CD14-positive monocyte (primary cell): ENCODE data around the gene DHX9. TPM values are rescaled to one million over a fixed set of nuclear protein-coding genes. Genes with fewer than 3 reads are reported as not detected.

Source experiments
- DNase-seq, 3 donors: peaks; one replicate each; pipeline ENCODE4 v3.0.0-alpha.2; 2011 to 2022
- H2AFZ ChIP-seq: 2 replicates; pipeline ENCODE4 v1.6.0; 2012; ENCODE audit warnings: mild to moderate bottlenecking, low read depth, low read length, inconsistent platforms; ENCODE audit not compliant: insufficient read depth, poor library complexity, severe bottlenecking
- H3K27ac ChIP-seq, 2 donors: 1 replicate in 1 of 2; 2 replicates in 1 of 2; pipeline ENCODE4 v1.5.1; 2012 to 2013; ENCODE audit warnings: low read length in 2 of 2, control low read depth in 1 of 2, inconsistent platforms in 1 of 2, low read depth in 1 of 2, mild to moderate bottlenecking in 1 of 2
- H3K27me3 ChIP-seq, 2 donors: one replicate each; pipeline versions ENCODE4 v1.6.0 to v1.6.1; 2011 to 2013; ENCODE audit warnings: low read length in 2 of 2; ENCODE audit not compliant: control insufficient read depth in 2 of 2, insufficient read depth in 2 of 2
- H3K36me3 ChIP-seq, 2 donors: replicated peaks in 1 of 2; 1 replicate in 1 of 2; 2 replicates in 1 of 2; pipeline versions ENCODE4 v1.5.1 to v1.6.1; 2012 to 2013; ENCODE audit warnings: low read length in 2 of 2, control low read depth in 1 of 2, inconsistent platforms in 1 of 2, mild to moderate bottlenecking in 1 of 2; ENCODE audit not compliant: insufficient read depth in 2 of 2, control insufficient read depth in 1 of 2
- H3K4me1 ChIP-seq, 2 donors: 1 replicate in 1 of 2; 2 replicates in 1 of 2; pipeline versions ENCODE4 v1.5.1 to v1.6.1; 2012 to 2013; ENCODE audit warnings: low read length in 2 of 2, control low read depth in 1 of 2, inconsistent platforms in 1 of 2, mild to moderate bottlenecking in 1 of 2, moderate library complexity in 1 of 2; ENCODE audit not compliant: insufficient read depth in 2 of 2, control insufficient read depth in 1 of 2
- H3K4me2 ChIP-seq: replicated peaks from 2 replicates; pipeline ENCODE3; 2012; ENCODE audit warnings: low read length, moderate library complexity, mild to moderate bottlenecking; ENCODE audit not compliant: poor library complexity, severe bottlenecking; ENCODE audit errors: extremely low read depth
- H3K4me3 ChIP-seq, 3 experiments: fragments of 200-600 bp in 1 of 3; sonication (generic) in 1 of 3; replicated peaks in 1 of 3; 1 replicate in 2 of 3; 2 replicates in 1 of 3; pipeline ENCODE4 v1.5.1; 2011 to 2013; ENCODE audit warnings: low read length in 3 of 3, mild to moderate bottlenecking in 3 of 3, control low read depth in 2 of 3, low read depth in 2 of 3, inconsistent platforms in 1 of 3, moderate library complexity in 1 of 3
- H3K79me2 ChIP-seq: 2 replicates; pipeline ENCODE4 v1.6.0; 2012; ENCODE audit warnings: mild to moderate bottlenecking, control low read depth, inconsistent platforms, low read length, moderate library complexity; ENCODE audit not compliant: insufficient read depth
- H3K9ac ChIP-seq: 2 replicates; pipeline ENCODE4 v1.6.0; 2017; ENCODE audit warnings: low read length, mild to moderate bottlenecking; ENCODE audit not compliant: insufficient read depth, poor library complexity, severe bottlenecking
- H3K9me3 ChIP-seq, 2 donors: replicated peaks in 1 of 2; 1 replicate in 1 of 2; 2 replicates in 1 of 2; pipeline versions ENCODE4 v1.5.1 to v1.6.1; 2012 to 2013; ENCODE audit warnings: low read length in 2 of 2, control low read depth in 1 of 2; ENCODE audit not compliant: control insufficient read depth in 1 of 2, insufficient read depth in 1 of 2
- H4K20me1 ChIP-seq: 2 replicates; pipeline ENCODE4 v1.6.0; 2012; ENCODE audit warnings: mild to moderate bottlenecking, low read length, control low read depth, moderate library complexity; ENCODE audit not compliant: insufficient read depth
- H3K27ac Mint-ChIP-seq, 7 donors: one replicate each; pipeline ENCODE4 v1.8.0; 2020; ENCODE audit warnings: mild to moderate bottlenecking in 7 of 7, mixed read lengths in 7 of 7, moderate library complexity in 6 of 7, inconsistent platforms in 2 of 7
- H3K27me3 Mint-ChIP-seq, 3 donors: one replicate each; pipeline ENCODE4 v1.8.0; 2021 to 2022; ENCODE audit warnings: low read depth in 3 of 3, mild to moderate bottlenecking in 3 of 3, mixed read lengths in 3 of 3, moderate library complexity in 3 of 3, inconsistent platforms in 1 of 3
- H3K36me3 Mint-ChIP-seq, 2 donors: one replicate each; pipeline ENCODE4 v1.8.0; 2020; ENCODE audit warnings: mixed read lengths in 2 of 2, inconsistent platforms in 1 of 2, mild to moderate bottlenecking in 1 of 2
- H3K4me1 Mint-ChIP-seq: one replicate; pipeline ENCODE4 v1.8.0; 2020; ENCODE audit warnings: mild to moderate bottlenecking, mixed read lengths
- H3K4me3 Mint-ChIP-seq, 2 donors: one replicate each; pipeline ENCODE4 v1.8.0; 2020; ENCODE audit warnings: mild to moderate bottlenecking in 2 of 2, mixed read lengths in 2 of 2, moderate library complexity in 1 of 2
- H3K9me3 Mint-ChIP-seq, 7 donors: one replicate each; pipeline ENCODE4 v1.8.0; 2020 to 2022; ENCODE audit warnings: mixed read lengths in 7 of 7, mild to moderate bottlenecking in 6 of 7, moderate library complexity in 6 of 7, inconsistent platforms in 2 of 7
- WGBS: methylation state at CpG from one replicate; pipeline ENCODE4 v1.1.5; 2013; ENCODE audit warnings: missing lambda C conversion rate; ENCODE audit not compliant: insufficient coverage; 5-methylcytosine and 5-hydroxymethylcytosine counted together
- intact Hi-C, 2 donors: fragments of 100-400 bp; cut with micrococcal nuclease; formaldehyde crosslinking; loops; one replicate each; pipeline versions ENCODE4 v1.15.0 to v1.15.1; 2023
- polyA minus RNA-seq: library from RNA; depleted of rRNA, polyadenylated mRNA; stranded (reverse); fragments of >200 nt; gene quantifications from 2 replicates; pipeline ENCODE4 v1.2.3, GENCODE V29; 2012
- polyA plus RNA-seq, 3 donors: library from polyadenylated mRNA; depleted of rRNA in 1 of 3; unstranded in 2 of 3; stranded (reverse) in 1 of 3; fragments of 300-500 nt in 2 of 3; fragments of >200 nt in 1 of 3; fragmentation: Illumina TruSeq in 2 of 3; gene quantifications; 1 replicate in 2 of 3; 2 replicates in 1 of 3; pipeline ENCODE4 v1.2.3, GENCODE V29; 2012 to 2021
- total RNA-seq, 12 experiments: library from RNA in 1 of 12; stranded (reverse) in 1 of 12; fragments of 120-200 nt in 1 of 12; gene quantifications; one replicate each; pipeline ENCODE4 v1.2.4 and lab custom pipeline; 2013 to 2026; ENCODE audit warnings: mixed read lengths in 6 of 12, inconsistent platforms in 1 of 12
- TF ChIP-seq, protein P1 (sequence below): fragments of 200-600 bp; IDR thresholded peaks from one replicate; pipeline ENCODE4 v1.8.0; 2022; ENCODE audit warnings: antibody characterized with exemption, mild to moderate bottlenecking

The DHX9 gene
- total RNA-seq (2013), result 111 TPM
- 10 to 100 TPM; 57.9 to 71.5 (median 58.5) TPM for polyA plus RNA-seq
- 48.9 and 71.4 TPM in 2 replicates for polyA minus RNA-seq
- 178 to 491 (median 229) reads per million in 11 experiments for total RNA-seq (lab: John Stamatoyannopoulos, UW)

DNA sequence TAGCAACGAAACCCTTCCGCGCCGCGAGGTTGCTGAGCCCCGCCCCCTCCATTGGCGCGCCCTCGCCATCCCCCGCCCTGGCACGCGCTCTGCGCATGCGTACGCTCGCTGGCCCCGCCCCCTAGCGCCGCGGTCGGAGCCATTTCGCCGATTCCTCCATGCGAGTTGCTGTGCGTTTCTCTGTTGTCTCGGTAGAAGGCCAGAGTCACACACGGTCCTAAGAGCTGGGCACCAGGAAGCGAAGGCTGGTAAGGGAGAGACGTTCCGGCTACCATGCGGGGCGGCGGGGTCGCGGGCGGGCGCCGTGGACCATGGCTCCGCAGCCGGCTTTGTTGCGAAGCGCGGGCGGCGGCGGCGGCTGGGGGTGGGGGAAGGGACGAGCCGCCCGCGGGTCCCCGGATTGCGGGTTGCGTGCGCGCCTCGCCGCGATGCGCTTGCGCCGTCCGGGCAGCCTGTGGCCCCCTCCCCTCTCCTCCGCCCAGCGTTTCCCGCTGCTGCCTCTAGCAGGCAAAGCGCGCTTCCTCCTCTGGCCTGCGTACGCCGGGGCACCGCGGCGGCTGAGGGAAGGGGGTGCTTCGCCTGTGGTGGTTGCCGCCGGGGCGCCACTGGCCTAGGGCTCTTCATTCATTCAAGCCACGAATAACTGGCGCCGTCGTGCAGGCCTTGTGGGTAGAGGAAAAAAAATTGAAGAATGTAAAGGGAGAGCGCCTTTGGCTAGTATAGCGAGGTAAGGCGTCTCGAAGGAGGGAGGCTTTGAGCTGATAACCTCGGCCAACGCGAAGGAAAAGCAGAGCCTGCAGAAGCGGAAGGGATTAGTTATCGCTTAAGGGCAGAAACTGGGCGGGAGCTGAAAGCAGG, at the start of gene DHX9:
TSS of gene DHX9 (plus strand) at position 139 of the 858 bp plus-strand sequence. CDS start 3,220 bp downstream, outside the sequence.
- TF ChIP-seq, protein P1, sequence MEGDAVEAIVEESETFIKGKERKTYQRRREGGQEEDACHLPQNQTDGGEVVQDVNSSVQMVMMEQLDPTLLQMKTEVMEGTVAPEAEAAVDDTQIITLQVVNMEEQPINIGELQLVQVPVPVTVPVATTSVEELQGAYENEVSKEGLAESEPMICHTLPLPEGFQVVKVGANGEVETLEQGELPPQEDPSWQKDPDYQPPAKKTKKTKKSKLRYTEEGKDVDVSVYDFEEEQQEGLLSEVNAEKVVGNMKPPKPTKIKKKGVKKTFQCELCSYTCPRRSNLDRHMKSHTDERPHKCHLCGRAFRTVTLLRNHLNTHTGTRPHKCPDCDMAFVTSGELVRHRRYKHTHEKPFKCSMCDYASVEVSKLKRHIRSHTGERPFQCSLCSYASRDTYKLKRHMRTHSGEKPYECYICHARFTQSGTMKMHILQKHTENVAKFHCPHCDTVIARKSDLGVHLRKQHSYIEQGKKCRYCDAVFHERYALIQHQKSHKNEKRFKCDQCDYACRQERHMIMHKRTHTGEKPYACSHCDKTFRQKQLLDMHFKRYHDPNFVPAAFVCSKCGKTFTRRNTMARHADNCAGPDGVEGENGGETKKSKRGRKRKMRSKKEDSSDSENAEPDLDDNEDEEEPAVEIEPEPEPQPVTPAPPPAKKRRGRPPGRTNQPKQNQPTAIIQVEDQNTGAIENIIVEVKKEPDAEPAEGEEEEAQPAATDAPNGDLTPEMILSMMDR, result peak; percentile 28

More for the DNA sequence above, at the start of gene DHX9:
- H2AFZ ChIP-seq, result peak within 1 kb of the TSS; percentile 86
- Mint-ChIP-seq H3K9me3 (no peaks in the 10 kb centered on the region), H3K36me3 (peaks cover 17 to 36% of the 10 kb centered on the region in 2 donors), H3K4me3 (peak within 1 kb of the TSS; percentile 94 to 96), H3K4me1 (peaks cover 29% of the 10 kb centered on the region), H3K27ac (peak within 1 kb of the TSS; percentile 90 to 99 (median 96)), H3K27me3 (peaks cover 0 to 2% (median 1%) of the 10 kb centered on the region in 3 donors)
- peak; percentile 82 to 90 (median 86) for DNase-seq
- peaks cover 49% of the 10 kb centered on the region for H3K79me2 ChIP-seq
- H4K20me1 ChIP-seq, result peaks cover 52% of the 10 kb centered on the region
- peak within 1 kb of the TSS; percentile 82 to 86 for H3K27ac ChIP-seq
- H3K27me3 ChIP-seq, result no peaks in the 10 kb centered on the region
- H3K36me3 ChIP-seq, result peaks cover 17 to 23% of the 10 kb centered on the region in 2 donors
- intact Hi-C loops, result loop anchor here in 1 of 2 donors (2.0 to 5.0 kb wide), 2 partner anchors 42 to 239 kb away; no protein-coding TSS in a partner anchor
- under 1% methylated on average over 61 of the region's 92 CpGs for WGBS
- H3K4me3 ChIP-seq, result peak within 1 kb of the TSS; percentile 83 to 97 (median 86)
- H3K9me3 ChIP-seq, result no peaks in the 10 kb centered on the region
- H3K4me1 ChIP-seq, result peaks cover 17 to 27% of the 10 kb centered on the region in 2 donors
- peak within 1 kb of the TSS; percentile 86 for H3K9ac ChIP-seq
- H3K4me2 ChIP-seq, result peak within 1 kb of the TSS; percentile 96
